Mucosa of stomach (tissue), 1 donor: Measurements from ENCODE around the gene RHOBTB3.
"Not testable (repeated sequence)": the region's sequence is repeated elsewhere in the genome, so short reads cannot be mapped to it uniquely, and the experiment has no call there.

Source experiments
- H3K27me3 ChIP-seq: one replicate; pipeline ENCODE4 v1.7.0; 2013; ENCODE audit warnings: mild to moderate bottlenecking, low read length; ENCODE audit not compliant: control insufficient read depth, insufficient read depth
- H3K36me3 ChIP-seq: one replicate; pipeline ENCODE4 v1.7.0; 2013; ENCODE audit warnings: low read length; ENCODE audit not compliant: control insufficient read depth, insufficient read depth
- H3K4me1 ChIP-seq: one replicate; pipeline ENCODE4 v1.7.0; 2013; ENCODE audit warnings: mild to moderate bottlenecking, low read length; ENCODE audit not compliant: control insufficient read depth, insufficient read depth
- H3K4me3 ChIP-seq: one replicate; pipeline ENCODE4 v1.7.0; 2013; ENCODE audit warnings: low read length
- H3K9ac ChIP-seq: one replicate; pipeline ENCODE4 v1.7.0; 2013; ENCODE audit warnings: mild to moderate bottlenecking, low read length, moderate library complexity
- H3K9me3 ChIP-seq: one replicate; pipeline ENCODE4 v1.7.0; 2013; ENCODE audit warnings: mild to moderate bottlenecking, low read length, moderate library complexity; ENCODE audit not compliant: control insufficient read depth
- donor health status: Pancreatic carcinoma.

RHOBTB3 gene, protein sequence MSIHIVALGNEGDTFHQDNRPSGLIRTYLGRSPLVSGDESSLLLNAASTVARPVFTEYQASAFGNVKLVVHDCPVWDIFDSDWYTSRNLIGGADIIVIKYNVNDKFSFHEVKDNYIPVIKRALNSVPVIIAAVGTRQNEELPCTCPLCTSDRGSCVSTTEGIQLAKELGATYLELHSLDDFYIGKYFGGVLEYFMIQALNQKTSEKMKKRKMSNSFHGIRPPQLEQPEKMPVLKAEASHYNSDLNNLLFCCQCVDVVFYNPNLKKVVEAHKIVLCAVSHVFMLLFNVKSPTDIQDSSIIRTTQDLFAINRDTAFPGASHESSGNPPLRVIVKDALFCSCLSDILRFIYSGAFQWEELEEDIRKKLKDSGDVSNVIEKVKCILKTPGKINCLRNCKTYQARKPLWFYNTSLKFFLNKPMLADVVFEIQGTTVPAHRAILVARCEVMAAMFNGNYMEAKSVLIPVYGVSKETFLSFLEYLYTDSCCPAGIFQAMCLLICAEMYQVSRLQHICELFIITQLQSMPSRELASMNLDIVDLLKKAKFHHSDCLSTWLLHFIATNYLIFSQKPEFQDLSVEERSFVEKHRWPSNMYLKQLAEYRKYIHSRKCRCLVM

DNA sequence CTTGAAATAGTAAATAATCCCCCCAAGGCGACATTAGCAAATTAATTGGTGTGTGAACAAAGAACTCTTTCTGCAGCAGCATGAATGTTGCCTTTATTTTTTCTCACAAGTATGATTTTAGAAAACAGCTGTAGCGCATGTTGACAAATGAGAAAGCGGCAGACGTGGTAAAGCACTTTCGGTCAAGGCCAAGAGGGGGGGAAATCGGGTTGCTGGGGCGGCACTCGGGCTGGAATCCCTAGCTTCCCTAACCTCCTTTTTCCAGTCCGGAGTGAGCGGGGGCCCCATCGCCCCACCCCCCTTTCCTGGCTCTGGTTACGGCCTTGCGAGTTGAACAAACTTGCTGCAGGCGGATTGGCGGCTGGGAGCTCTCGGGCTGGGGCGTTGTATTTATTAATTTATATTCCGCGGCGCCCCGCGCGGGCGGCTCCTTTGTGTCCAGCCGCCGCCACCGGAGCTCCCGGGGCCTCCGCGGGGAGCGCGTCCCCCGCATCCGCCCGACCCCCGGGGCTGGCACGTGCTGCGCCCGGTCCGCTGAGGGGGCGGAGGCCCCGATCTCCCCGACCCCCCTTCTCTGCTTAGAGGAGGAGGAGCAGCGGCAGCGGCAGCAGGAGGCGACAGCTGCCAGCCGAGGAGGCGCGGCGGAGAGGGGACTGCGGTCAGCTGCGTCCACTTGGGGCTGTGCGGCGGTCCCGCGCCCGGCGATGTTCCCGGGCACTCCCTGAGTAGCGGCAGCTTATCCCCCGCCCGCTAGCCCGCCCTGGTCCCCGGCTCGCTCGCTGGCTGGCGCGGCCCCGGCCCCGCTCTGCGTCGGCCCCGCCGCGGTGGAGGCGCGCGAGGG is at the start of gene RHOBTB3:
RHOBTB3 (plus strand) TSS at position 607 of the 841 bp plus-strand sequence. CDS start 347 bp downstream, outside the sequence.
- H3K9me3 ChIP-seq = no peaks in the 10 kb centered on the region
- H3K9ac ChIP-seq = peak within 1 kb of the TSS; percentile 75
- peak within 1 kb of the TSS; percentile 65 for H3K4me3 ChIP-seq
- peaks cover 9% of the 10 kb centered on the region for H3K27me3 ChIP-seq
- H3K36me3 ChIP-seq = no peaks in the 10 kb centered on the region
- H3K4me1 ChIP-seq = peaks cover 13% of the 10 kb centered on the region

DNA sequence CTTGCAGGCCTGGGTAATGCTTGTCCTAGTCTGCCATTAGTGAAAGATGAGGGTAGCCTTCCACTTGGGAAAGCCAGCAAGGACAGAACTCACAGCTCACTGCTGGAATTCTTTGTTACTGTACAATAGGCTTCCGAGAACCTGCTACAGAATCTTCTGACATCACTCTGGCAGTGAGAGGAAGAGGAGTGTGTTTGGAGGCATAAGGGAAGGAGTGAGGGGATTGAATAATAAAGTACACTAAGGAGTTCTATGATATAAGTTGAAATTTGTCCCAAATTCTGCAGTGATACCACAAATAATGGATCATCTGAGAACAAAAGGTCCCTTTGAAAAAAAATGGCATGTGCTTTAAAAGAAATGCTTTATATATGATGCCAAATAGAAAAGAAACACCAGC is 48.2 kb upstream of the RHOBTB3 start, which contains the start of gene SPATA9:
SPATA9 (minus strand) TSS at position 101 of the 400 bp plus-strand sequence. CDS start 137 bp downstream, outside the sequence.
- H3K9me3 ChIP-seq = no peaks in the 10 kb centered on the region
- no peaks in the 10 kb centered on the region for H3K27me3 ChIP-seq
- H3K4me1 ChIP-seq = no peaks in the 10 kb centered on the region
- no peaks in the 10 kb centered on the region for H3K36me3 ChIP-seq
- H3K4me3 ChIP-seq = no peak within 1 kb of the TSS
- H3K9ac ChIP-seq = no peak within 1 kb of the TSS

DNA sequence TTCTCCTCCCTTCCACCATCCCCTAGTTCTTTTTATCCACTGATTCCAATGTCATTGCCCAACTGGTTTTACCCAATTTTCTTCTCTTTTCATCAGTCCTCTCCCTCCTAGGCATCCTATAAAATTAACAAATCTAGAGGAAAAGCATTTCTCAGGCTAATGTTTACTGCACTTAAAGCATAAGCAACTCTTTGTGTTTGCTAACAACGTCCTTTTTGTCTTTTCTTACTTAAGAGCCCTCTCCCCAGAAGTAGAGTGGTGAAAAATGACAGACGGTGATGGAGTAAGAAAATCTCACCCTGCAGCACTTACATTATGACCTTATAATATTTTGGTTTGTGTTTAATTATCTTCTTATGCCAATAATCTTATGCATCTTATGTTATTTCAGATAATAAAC is 46.8 kb upstream of the RHOBTB3 start:
- no peaks in the 10 kb centered on the region for H3K27me3 ChIP-seq
- H3K9ac ChIP-seq = no peak overlapping the region
- no peaks in the 10 kb centered on the region for H3K9me3 ChIP-seq
- no peaks in the 10 kb centered on the region for H3K36me3 ChIP-seq
- H3K4me1 ChIP-seq = no peaks in the 10 kb centered on the region
- H3K4me3 ChIP-seq = no peak overlapping the region

DNA sequence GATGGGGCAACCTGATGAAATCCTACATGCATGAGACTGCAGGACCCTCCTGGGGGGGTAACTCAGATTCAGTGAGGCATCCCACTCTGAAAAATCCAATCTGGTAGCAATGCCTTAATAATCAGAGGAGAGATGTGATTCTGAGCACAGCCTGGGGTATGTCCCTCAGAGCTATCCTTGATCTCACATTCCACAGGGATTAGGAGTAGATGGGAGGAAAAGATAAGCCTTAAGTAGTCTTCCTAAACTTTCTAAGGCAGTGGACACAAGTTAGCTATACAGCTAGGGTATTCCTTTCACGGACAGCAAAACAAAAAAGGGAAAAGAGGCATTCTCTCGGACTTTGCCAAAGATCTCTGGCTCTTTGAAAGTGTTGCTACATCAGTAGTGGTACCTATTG is 44.5 kb upstream of the RHOBTB3 start:
- Histone ChIP-seq H3K4me1 (no peaks in the 10 kb centered on the region), H3K27me3 (no peaks in the 10 kb centered on the region)

DNA sequence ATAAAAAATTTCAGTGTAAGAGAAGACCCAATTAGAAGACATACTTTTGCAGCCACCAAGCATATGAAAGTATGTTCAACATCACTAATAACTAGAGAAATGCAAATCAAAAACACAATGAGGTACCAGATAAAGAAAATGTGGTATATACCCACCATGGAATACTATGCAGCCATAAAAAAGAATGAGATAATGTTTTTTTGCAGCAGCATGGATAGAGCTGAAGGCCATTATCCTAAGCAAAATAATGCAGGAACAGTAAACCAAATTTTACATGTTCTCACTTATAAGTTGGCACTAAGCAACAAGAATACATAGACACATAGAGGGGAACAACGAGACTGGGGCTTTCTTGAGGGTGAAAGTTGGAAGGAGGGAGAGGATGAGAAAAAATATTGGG is 41.5 kb upstream of the RHOBTB3 start:
- Histone ChIP-seq H3K9ac (no peak overlapping the region), H3K27me3 (no peaks in the 10 kb centered on the region), H3K9me3 (no peaks in the 10 kb centered on the region), H3K4me3 (no peak overlapping the region), H3K4me1 (no peaks in the 10 kb centered on the region), H3K36me3 (no peaks in the 10 kb centered on the region)

More for the DNA sequence above, 44.5 kb upstream of the RHOBTB3 start:
- Histone ChIP-seq H3K4me3 (no peak overlapping the region), H3K9me3 (no peaks in the 10 kb centered on the region), H3K36me3 (no peaks in the 10 kb centered on the region), H3K9ac (no peak overlapping the region)

DNA sequence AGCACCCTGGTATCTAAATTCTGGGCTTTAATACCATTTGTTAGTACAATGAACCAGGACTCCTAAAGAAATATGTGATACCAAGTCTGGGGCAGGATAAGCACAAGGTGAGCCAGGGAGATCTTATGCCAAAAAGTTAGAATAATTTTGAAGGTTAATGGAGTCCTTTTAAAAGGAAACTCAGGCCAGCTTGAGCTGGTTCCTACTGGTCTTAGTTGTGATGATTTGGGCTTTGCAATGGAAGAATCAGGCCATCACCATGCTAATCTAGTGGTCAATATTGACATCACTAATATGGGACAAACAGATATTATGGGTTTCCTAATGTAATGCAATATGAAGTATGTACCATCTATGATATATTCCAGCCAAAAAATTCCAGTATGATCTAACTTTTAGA is 40.8 kb upstream of the RHOBTB3 start:
- no peak overlapping the region for H3K9ac ChIP-seq
- no peak overlapping the region for H3K4me3 ChIP-seq
- no peaks in the 10 kb centered on the region for H3K36me3 ChIP-seq
- H3K9me3 ChIP-seq = no peaks in the 10 kb centered on the region
- H3K4me1 ChIP-seq = no peaks in the 10 kb centered on the region
- H3K27me3 ChIP-seq = no peaks in the 10 kb centered on the region

DNA sequence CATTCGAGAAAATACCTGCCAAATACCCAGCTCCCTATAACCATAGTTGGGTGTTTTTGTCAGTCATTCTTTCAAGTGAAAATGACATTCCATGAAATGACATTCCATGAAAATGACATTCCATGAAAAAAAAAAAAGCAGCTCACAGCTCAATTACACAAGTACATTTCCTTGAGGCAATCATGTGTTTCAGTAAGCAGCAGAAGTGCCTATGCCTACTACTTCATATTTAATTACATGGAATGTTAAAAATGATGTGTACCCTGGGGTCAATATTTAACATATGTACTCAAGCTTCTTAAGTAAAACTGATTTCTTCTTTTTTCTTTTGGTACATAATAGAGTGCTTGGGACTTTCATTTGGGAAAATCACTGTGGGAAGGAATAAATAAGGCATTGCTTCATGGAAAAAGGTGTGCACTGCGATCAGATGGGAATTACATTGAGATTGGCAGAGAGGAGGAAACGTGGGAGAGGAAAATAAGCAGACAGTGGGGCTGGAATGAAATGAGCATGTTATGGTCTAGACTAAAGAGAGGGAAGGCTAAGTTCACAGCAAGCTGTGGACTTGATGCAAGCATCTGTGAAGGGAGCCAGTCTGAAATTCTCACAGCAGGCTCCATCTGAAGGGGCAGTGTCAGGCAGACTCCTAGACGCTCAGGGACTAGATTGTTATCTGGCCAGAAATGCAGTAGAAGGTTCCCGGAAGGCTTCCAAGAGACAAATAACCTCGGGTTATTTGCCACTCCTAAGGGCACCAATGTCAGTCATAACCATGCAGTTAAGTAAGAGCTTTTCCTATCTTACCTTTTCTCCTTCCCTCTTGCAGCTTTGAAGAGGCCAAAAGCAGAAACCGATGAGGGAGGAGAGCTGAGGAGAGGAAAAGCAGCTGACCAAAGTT is 33.1 kb upstream of the RHOBTB3 start:
- no peaks in the 10 kb centered on the region for H3K4me1 ChIP-seq
- no peaks in the 10 kb centered on the region for H3K36me3 ChIP-seq
- H3K9ac ChIP-seq = no peak overlapping the region
- H3K9me3 ChIP-seq = no peaks in the 10 kb centered on the region
- H3K27me3 ChIP-seq = peaks cover 3% of the 10 kb centered on the region
- H3K4me3 ChIP-seq = no peak overlapping the region

DNA sequence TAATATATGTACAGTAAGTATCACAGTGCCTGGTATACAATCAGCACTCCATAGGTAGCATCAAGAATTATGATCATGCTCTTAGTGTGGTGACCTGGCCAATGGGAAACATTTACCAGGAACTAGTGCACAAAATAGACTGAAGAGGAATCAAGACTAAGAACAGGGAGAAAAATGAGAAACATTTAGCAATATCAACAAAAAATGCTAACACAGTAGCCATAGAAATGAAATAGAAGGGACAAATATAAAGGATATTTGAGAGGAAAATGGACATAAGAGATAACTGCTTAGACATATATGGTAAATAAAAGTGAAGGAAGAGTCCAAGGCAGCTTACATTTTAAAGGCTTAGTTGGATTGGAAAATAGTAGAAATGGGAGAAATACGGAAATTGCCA is 31.8 kb upstream of the RHOBTB3 start:
- Histone ChIP-seq H3K4me1 (no peaks in the 10 kb centered on the region), H3K27me3 (peaks cover 3% of the 10 kb centered on the region), H3K36me3 (no peaks in the 10 kb centered on the region), H3K9me3 (no peaks in the 10 kb centered on the region), H3K4me3 (no peak overlapping the region), H3K9ac (no peak overlapping the region)

DNA sequence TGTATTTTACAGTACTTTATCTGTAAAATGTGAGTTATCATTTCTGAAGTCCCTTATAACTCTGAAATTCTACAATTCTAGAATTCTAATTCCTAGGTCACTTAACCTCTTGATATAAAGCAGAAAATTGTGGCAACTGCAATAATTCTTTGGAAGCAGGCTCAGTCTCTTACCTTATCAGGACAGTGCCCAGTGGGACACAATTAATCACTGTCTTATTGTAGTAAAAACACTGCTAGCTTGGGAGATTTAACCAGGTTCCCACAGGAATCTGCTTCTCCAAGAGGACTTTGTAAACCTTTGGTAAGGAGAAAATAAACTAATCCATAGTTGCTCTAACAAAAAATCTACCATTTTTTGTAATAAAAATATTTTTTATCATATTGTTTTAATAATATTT is 30.1 kb upstream of the RHOBTB3 start:
- H3K9me3 ChIP-seq = no peaks in the 10 kb centered on the region
- no peaks in the 10 kb centered on the region for H3K4me1 ChIP-seq
- no peaks in the 10 kb centered on the region for H3K36me3 ChIP-seq
- H3K9ac ChIP-seq = no peak overlapping the region
- peaks cover 3% of the 10 kb centered on the region for H3K27me3 ChIP-seq
- no peak overlapping the region for H3K4me3 ChIP-seq

DNA sequence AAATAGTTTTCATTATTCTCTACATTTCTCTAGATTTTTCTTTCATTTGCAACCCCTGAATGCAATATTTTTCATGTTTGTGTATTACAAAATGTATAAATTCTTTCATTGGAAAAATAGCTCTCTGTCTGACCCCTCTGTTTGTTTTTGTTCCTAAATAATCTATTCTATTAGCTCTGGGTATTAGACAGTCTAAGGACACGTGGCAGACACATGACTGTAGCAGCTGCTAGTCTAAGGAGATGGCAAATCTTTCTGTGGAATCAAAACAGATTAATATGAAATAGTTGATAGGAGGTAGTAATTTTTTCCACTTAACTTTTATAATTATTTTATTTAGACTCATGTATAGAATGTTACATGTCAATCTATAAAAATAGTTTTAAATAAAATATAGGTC is 27.0 kb upstream of the RHOBTB3 start:
- H3K4me1 ChIP-seq = no peaks in the 10 kb centered on the region
- H3K27me3 ChIP-seq = peaks cover 2% of the 10 kb centered on the region
- H3K36me3 ChIP-seq = no peaks in the 10 kb centered on the region
- no peak overlapping the region for H3K4me3 ChIP-seq
- H3K9me3 ChIP-seq = no peaks in the 10 kb centered on the region
- no peak overlapping the region for H3K9ac ChIP-seq

DNA sequence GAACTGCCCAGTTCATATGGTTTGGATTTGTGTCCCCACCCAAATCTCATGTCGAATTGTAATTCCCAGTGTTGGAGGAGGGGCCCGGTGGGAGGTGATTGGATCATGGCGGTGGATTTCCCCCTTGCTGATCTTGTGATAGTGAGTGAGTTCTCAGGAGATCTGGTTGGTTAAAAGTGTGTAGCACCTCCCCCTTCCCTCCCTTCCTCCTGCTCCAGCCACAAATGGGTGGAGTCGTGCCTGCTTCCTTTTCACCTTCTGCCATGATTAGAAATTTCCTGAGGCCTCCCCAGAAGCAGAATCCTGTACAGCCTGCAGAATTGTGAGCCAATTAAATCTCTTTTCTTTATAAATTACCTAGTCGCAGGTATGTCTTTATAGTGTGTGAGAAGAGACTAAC is 24.9 kb upstream of the RHOBTB3 start:
- H3K27me3 ChIP-seq, H3K4me1 ChIP-seq, H3K9me3 ChIP-seq, H3K4me3 ChIP-seq, H3K9ac ChIP-seq, H3K36me3 ChIP-seq: not testable (repeated sequence)
